Muscle of back (tissue), 11 donors: Measurements from ENCODE around the gene MEA1. TPM values are rescaled to one million over a fixed set of nuclear protein-coding genes. Genes with fewer than 3 reads are reported as not detected.
A peak's percentile ranks its signal among the peaks of the same experiment; 100 is the strongest.

ENCODE experiments used
- DNase-seq, 3 donors: peaks; one replicate each; pipeline versions ENCODE4 v3.0.0 to v3.0.0-alpha.2; 2013
- polyA plus RNA-seq, 10 donors: library from polyadenylated mRNA; unstranded; fragments of 120-200 nt; gene quantifications; one replicate each; pipeline ENCODE4 v1.2.1, GENCODE V29; 2013; ENCODE audit not compliant: insufficient read length in 10 of 10

MEA1 gene
- polyA plus RNA-seq, 10 donors, result 38.5 to 63.2 (median 46.0) TPM

DNA sequence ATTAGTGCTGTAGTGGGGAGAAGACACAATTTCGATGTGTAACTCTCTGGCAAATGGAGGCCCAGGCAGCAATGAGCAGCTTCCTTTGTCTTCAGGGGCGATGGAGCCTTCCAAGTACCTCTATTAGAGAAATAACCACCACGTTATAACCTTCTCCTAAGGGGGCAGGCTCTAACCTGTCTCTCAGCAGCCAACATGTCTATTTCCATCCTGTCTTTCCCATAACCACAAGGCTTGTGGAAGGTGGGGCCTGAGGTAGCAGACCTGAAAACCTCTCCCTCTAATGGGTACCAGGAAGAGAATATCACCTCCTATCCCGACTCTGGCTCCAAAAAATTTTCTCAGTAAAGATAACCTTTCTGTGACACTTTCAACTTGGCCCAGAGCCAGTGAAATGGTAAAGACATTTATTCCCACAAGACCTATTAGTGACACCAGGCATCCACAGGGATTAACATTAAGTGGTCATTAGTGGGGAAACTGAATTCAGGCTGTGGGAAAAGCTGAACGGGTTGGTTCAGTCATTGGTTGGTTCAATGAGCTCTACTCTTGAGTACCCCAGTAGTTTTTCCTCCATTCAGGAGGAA is 38.7 kb downstream of the MEA1 start:
- DNase-seq, result no peak

DNA sequence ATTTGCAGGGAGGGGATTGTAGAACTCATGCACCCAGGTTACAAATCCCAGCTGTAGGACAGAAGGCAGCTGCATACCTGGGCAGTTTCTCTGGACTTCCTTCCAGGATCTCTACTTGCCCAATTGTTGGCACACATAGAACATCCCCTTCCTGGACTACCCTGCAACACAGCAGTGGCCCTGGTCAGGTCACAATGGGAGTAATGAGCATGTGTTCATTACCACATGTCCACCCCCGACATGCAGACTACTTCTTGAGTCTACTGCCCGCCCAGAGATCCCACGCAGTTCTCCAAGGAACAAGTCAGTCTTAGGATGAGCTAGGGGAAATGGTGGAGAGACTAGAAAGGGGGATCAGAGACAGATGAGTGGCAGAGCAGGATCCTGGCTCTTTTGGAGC is 39.8 kb downstream of the MEA1 start:
- DNase-seq, result no peak

DNA sequence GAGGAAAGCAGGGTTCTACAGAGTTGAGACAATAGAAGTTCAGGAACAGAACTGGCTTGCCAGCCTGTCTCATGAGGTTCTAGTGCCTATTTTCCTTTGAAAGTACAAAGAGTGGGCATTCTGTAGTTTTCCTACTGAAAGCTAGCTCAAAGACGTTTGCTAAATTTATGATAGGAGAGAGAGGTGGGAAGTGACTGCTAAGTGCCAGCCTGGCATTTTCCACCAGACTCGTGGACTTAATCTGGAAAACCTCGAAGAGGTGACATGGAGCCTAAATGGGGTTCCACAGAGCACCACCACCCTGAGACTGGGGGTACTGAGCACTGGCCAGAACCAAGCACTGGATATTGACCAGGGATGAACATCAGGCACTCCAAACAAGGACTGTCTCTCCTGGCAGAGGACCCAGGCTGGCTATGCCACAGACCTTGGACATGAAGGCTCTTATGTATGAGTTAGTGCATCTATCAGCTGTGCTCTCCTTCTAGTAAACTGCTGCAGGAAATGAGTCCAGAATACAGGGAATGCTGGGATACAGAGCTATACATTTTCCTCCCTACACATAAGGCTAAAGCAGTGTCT is 41.9 kb downstream of the MEA1 start:
- DNase-seq, result no peak

DNA sequence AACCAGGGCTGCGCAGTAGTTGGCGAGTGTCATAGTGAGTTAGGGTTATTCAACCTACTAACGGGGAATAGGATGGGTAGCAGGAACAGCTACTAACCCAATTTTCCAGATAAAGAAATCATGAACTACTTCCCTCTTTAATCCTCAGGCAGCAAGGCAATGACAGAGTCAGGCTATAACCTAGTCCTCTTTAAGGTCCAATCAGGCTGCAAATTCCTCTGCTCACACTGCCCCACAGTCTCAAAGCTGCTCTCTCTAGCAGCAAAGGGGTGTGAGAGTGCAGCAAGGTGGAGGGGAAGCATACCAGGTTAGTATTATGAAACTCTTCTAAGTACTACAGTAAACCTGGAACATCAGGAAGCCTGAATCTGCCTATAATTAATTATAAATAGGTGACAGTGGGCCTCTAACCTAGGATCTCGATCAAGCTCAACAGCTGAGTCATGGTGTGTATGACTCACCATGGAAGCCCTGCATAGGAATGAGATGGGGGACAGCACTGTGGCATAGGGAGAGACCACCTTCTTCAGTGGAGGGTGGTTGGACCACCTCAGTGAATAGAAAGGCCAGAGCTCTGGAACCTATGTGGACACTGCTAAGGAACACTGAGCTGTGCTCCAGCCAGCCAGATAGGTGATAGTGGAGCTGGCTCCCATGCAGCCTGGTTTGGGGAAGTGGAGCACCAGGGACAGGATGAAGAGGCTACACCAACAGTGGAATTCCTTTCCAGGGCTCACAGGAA is 42.7 kb downstream of the MEA1 start:
- DNase-seq, result no peak

DNA sequence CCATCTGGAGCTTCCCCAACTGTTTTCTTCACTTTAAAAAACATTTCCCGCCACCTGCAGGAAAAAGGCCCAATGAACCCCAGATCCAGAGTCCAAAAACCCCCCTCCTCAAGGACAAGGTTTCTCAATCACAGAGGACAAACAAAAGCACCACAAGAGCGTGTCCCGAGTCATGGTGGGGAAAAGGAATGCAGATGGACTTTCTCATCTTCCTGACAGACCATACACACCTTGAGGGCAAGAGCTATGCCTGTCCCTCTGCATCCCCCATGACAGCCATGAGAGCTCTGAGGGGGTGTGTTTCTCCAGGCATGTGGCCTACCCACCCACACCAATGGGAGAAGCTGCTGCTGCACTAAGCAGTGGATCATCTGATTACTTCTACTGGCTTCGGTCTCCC is 43.8 kb downstream of the MEA1 start:
- no peak for DNase-seq

DNA sequence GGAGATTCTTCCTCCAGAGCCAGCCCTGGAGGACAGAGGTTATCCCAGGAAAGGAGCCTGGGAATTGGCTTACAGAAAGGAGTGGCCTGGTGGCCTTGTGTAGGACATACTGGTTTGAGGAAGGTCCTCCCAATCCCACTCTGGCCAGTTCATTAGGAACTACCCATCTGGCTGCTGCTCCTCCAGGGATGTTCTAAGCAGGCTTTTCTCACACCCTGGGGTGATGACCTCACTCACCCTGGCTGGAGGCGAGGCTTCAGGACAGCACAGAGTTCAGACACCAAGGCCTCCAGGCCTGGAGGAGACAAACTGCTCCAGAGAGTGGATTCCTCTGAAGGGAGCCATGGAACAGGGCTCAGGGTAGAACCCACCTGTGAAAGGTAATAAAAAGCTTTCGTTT is 44.3 kb downstream of the MEA1 start:
- no peak for DNase-seq

DNA sequence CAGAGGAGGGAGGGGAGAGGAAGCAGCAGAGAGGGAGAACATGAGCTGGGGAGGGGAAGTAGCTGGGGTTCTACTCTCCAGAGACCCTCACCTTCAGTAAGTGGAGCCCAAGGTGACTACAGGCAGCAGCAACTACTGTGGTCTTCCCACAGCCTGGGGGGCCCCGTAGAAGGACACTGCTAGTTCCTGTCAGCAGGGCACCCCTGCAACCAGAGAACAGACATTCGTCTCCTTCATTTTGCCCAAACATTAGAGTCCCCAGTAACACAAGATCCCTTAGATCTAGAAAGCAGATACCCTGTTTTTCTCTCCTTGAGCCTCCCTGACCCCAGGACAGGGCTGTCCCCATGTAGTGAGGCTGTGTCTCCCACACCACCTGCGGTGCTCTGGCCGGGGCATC is 45.0 kb downstream of the MEA1 start:
- no peak for DNase-seq

DNA sequence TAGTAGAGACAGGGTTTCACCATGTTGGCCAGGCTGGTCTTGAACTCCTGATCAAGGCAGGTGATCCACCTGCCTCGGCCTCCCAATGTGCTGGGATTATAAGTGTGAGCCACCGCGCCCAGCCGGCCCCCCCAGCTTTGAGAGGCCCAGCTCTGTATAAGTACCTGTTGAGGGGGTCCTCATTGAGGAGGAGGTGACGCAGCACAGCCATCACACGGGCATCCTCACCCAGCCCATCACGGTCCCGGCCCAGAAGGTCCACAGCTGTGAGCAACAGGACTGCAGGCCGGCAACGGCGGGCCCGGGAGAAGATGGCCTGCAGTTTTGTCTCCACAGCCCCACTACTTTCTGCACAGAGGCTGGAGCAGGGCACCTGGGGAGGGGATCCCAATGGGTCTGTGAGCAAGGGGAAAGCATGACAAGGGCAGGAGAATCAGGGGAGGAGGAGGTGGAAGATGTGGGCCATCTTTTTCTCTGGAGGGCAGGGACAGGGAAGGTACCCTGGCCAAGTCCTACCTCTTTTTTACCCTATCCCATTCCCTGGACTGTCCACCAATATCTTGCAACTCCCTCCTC is 45.5 kb downstream of the MEA1 start:
- no peak for DNase-seq

DNA sequence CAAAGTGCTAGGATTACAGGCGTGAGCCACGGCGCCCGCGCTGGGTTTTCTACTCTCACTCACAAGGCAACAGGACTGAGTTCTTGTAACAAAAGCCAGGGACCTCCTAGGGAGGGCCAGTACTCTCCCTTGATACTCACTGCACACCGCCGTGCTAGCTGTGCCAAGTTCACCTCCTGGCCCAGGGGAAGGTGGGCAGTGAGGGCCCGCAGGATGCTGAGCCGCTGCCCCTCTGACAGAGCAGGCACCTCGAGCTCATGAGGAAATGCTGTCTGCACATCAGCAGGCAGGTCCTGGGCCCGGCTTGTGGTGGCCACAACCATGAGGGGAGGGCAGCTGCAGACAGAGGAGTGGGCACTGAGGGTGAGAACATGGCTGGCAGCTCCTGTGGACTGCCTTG is 46.5 kb downstream of the MEA1 start:
- no peak for DNase-seq

DNA sequence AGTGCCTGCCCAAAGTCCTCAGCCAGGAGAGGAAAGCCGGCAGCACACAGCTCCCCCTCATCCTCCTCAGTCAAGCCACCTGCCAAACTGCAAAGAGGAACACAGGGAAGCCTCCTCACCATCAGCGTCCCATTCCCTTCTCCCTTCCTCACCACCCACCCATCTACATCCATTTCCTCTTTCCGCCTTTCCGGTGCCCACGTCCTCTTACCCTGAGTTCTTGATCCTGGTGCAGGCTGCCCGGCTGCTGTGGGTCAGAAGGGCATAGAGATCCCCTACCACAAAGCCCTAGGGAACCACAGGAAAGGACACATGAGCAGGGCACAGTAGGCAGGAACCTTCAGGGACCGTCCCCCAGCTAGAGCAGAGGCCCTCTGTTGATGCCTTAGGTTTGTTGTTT is 47.2 kb downstream of the MEA1 start:
- DNase-seq, result no peak

DNA sequence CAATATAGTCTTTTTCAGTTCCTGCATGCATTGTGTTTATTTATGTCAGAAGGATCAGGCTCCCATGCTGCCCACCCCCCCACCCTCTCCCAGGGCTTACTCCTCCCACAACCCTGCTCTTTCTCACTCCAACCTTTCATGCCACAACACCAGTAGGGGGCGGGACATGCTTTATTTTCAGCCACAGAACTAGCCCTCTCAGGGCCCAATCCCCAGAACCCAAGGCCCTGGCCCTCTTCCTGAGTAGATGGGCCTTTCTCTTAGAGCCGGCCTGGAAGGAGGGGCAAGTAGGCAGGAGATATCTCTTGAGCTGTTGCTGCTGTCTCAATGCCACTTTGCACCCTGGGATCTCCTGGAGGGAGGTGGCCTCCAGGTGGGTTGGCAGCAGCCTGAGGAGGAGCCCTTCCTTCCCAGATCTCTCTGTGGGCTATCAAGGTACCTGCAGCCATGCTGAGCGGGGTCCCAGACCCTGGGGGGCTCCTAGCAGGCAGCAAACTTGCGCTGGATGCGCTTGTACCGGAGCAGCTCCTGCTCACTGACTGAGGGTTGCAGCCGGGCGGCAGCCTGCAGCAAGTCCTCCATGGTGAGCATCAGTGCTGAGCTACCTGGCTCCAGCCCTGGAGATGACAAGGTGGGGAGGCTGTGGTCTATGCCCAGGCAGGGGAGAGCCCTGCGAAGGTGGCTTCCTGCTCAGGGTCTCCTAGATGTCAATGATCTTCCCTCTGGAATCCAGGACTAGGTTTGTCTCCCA is 49.7 kb downstream of the MEA1 start:
- DNase-seq, result peak in 1 of 3 donors; percentile 34

DNA sequence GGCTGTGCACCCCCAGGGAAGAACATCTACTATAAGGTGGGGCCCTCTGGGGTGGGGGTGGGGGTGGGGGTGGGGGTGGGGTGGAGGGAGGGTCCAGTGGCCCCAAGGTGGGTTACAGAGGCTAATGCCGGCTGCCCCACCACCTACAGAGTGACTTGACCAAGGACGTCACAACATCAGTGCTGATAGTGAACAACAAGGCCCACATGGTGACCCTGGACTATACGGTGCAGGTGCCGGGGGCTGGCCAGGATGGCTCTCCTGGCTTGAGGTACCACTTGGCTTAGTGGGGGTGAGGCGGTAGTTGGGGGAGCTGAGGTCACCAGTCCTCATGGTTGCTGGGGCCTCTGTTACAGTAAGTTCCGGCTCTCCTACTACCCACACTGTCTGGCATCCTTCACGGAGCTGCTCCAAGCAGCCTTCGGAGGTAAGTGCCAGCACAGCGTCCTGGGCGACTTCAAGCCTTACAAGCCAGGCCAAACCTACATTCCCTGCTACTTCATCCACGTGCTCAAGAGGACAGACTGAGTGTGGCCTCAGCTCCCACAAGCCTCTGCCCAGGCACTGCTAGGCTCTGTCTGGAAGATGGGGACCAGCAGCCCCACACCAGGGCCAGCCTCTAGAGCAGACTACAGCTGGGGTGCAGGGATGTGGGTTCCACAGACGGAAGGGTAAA is 50.4 kb downstream of the MEA1 start:
- no peak for DNase-seq

DNA sequence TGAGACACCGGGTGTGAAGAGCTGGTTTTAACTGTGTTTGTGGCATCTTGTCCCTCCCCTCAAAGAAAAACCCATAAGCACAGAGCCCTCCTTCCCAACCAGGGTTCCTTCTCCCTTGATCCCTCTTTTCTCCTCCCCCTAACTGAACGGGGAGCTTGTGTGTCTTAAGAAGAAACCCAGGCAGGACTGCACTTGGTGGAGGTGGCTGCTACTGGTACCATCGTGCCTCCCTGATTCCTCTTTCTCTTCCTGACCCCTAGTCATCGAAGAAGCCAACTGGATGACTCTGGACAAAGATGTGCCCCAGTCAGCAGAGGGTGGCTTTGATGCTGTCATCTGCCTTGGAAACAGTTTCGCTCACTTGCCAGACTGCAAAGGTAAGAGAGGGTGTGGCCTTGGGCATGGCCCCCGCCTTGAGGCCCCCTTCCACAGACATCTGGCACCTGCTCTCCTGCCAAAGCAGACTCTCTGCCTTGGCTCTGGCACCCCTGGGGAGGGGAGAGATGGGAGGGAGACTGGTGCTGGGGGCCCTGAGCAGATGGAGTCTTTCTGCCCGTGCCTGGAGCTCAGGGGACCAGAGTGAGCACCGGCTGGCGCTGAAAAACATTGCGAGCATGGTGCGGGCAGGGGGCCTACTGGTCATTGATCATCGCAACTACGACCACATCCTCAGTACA is 51.1 kb downstream of the MEA1 start:
- DNase-seq, result no peak

DNA sequence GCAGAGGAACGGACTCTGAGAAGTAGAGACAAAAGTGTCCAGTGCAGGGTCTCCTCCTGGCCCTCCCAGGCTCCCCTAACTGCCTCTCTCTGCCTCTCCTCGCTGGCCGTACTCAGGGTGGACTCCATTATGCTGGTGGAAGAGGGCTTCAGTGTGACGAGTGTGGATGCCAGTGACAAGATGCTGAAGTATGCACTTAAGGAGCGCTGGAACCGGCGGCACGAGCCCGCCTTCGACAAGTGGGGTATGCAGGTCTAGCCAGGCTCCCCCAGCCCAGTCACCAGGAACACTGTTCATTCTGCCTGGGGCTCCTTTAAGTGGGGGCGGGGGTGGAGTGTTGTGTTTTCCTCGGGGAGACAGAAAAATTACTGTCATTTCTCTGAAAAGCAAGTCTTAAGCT is 51.6 kb downstream of the MEA1 start:
- no peak for DNase-seq

Other genes starting within 250 kb of the MEA1 start
- gene BICRAL, start 231.9 kb downstream of the MEA1 start, polyA plus RNA-seq, result 10 to 100 TPM in 8 of 10 donors, 1 to 10 TPM in 2; 9.0 to 14.8 (median 11.6) TPM
- gene RPL7L1, start 134.3 kb downstream of the MEA1 start, polyA plus RNA-seq, result 10 to 100 TPM; 60.0 to 94.2 (median 75.2) TPM
- not detected for gene PTCRA, start 97.9 kb downstream of the MEA1 start, polyA plus RNA-seq
- gene CNPY3, start 84.5 kb downstream of the MEA1 start, polyA plus RNA-seq, result 10 to 100 TPM; 21.2 to 43.0 (median 28.6) TPM
- gene GNMT, start 53.2 kb downstream of the MEA1 start, polyA plus RNA-seq, result under 1 TPM; 0.16 to 0.92 (median 0.44) TPM
- gene PEX6, start 34.8 kb downstream of the MEA1 start, polyA plus RNA-seq, result 10 to 100 TPM in 9 of 10 donors, 1 to 10 TPM in 1; 8.4 to 27.6 (median 16.2) TPM
- 10 to 100 TPM; 39.5 to 50.4 (median 44.8) TPM for gene PPP2R5D, start 29.4 kb downstream of the MEA1 start, polyA plus RNA-seq
- gene KLHDC3, start 303 bp upstream of the MEA1 start, polyA plus RNA-seq, result 100 to 1,000 TPM; 157 to 208 (median 190) TPM
- 10 to 100 TPM; 40.7 to 51.6 (median 47.2) TPM for gene RRP36, start 7.7 kb upstream of the MEA1 start, polyA plus RNA-seq
- gene CUL7, start 39.9 kb upstream of the MEA1 start, polyA plus RNA-seq, result 10 to 100 TPM; 33.5 to 43.4 (median 37.8) TPM
- 10 to 100 TPM; 40.0 to 50.0 (median 41.9) TPM for gene MRPL2, start 45.5 kb upstream of the MEA1 start, polyA plus RNA-seq
- gene KLC4, start 45.7 kb upstream of the MEA1 start, polyA plus RNA-seq, result 10 to 100 TPM; 18.5 to 34.2 (median 21.2) TPM
- 100 to 1,000 TPM in 1 of 10 donors, 10 to 100 TPM in 9; 33.3 to 176 (median 57.0) TPM for gene PTK7, start 62.4 kb upstream of the MEA1 start, polyA plus RNA-seq
- gene SRF, start 157.3 kb upstream of the MEA1 start, polyA plus RNA-seq, result 10 to 100 TPM; 33.9 to 64.4 (median 46.8) TPM
- 10 to 100 TPM; 10.3 to 26.8 (median 17.4) TPM for gene CUL9, start 168.2 kb upstream of the MEA1 start, polyA plus RNA-seq
- gene DNPH1, start 215.5 kb upstream of the MEA1 start, polyA plus RNA-seq, result 10 to 100 TPM; 12.5 to 36.1 (median 17.7) TPM
- gene TTBK1, start 229.5 kb upstream of the MEA1 start, polyA plus RNA-seq, result under 1 TPM in 9 of 10 donors, not detected in 1; 0.03 to 0.07 (median 0.05) TPM